Gastroesophageal sphincter (tissue), 4 donors: Measurements from ENCODE around the gene ARHGAP24. TPM values are rescaled to one million over a fixed set of nuclear protein-coding genes. Genes with fewer than 3 reads are reported as not detected.
A peak's percentile ranks its signal among the peaks of the same experiment; 100 is the strongest.
"Not testable (repeated sequence)": the region's sequence is repeated elsewhere in the genome, so short reads cannot be mapped to it uniquely, and the experiment has no call there.

Source experiments
- ATAC-seq: fragments of 150-250 bp; one replicate; pipeline ENCODE4 v1.9.1; 2016; ENCODE audit warnings: mild to moderate bottlenecking, moderate library complexity
- H3K27ac ChIP-seq, 4 donors: fragments of 200-600 bp; sonication (generic) in 3 of 4; 1 replicate in 3 of 4; 2 replicates in 1 of 4; pipeline ENCODE4 v1.5.1; 2016 to 2019
- H3K27me3 ChIP-seq: fragments of 200-600 bp; sonication (generic); one replicate; pipeline ENCODE4 v1.5.1; 2019
- H3K36me3 ChIP-seq, 2 donors: fragments of 200-600 bp; sonication (generic); one replicate each; pipeline ENCODE4 v1.5.1; 2019; ENCODE audit warnings: control low read depth in 1 of 2
- H3K4me1 ChIP-seq, 3 donors: fragments of 200-600 bp; sonication (generic); 1 replicate in 2 of 3; 2 replicates in 1 of 3; pipeline ENCODE4 v1.5.1; 2016 to 2019; ENCODE audit warnings: control low read depth in 2 of 3
- H3K4me3 ChIP-seq, 2 donors: fragments of 200-600 bp; sonication (generic); one replicate each; pipeline ENCODE4 v1.5.1; 2019; ENCODE audit warnings: mild to moderate bottlenecking in 1 of 2, moderate library complexity in 1 of 2
- H3K9me3 ChIP-seq, 3 donors: fragments of 200-600 bp; sonication (generic); one replicate each; pipeline ENCODE4 v1.5.1; 2017 to 2019; ENCODE audit warnings: control low read depth in 2 of 3
- EP300 ChIP-seq: sonication (generic); formaldehyde crosslinking; IDR thresholded peaks from one replicate; pipeline ENCODE4 v1.6.1; 2017; ENCODE audit warnings: antibody characterized with exemption, mild to moderate bottlenecking
- POLR2A ChIP-seq, 2 donors: fragments of 450-650 bp; IDR thresholded peaks; one replicate each; pipeline ENCODE4 v1.6.1; 2017; ENCODE audit warnings: antibody characterized with exemption in 2 of 2, mild to moderate bottlenecking in 2 of 2, moderate library complexity in 1 of 2
- POLR2AphosphoS5 ChIP-seq: sonication (generic); formaldehyde crosslinking; IDR thresholded peaks from one replicate; pipeline ENCODE4 v1.6.1; 2017; ENCODE audit warnings: antibody characterized with exemption
- WGBS, 2 donors: methylation state at CpG; one replicate each; pipeline ENCODE4 v1.1.5; 2018; ENCODE audit warnings: low coverage in 1 of 2; 5-methylcytosine and 5-hydroxymethylcytosine counted together
- total RNA-seq, 4 donors: library from RNA; depleted of rRNA; stranded (reverse); fragments of >200 nt; gene quantifications; one replicate each; pipeline ENCODE4 v1.1.0, GENCODE V29; 2016
- TF ChIP-seq, protein P1 (sequence below), 4 experiments: fragments of 200-600 bp in 2 of 4; fragments of 450-650 bp in 2 of 4; sonication (generic) in 1 of 4; IDR thresholded peaks; one replicate each; pipeline ENCODE4 v1.5.1; 2017 to 2019; ENCODE audit warnings: antibody characterized with exemption in 4 of 4, mild to moderate bottlenecking in 2 of 4, moderate library complexity in 2 of 4

The ARHGAP24 gene
- total RNA-seq, 4 donors from 2014 or later = 24.4 to 38.6 (median 34.3) TPM

DNA sequence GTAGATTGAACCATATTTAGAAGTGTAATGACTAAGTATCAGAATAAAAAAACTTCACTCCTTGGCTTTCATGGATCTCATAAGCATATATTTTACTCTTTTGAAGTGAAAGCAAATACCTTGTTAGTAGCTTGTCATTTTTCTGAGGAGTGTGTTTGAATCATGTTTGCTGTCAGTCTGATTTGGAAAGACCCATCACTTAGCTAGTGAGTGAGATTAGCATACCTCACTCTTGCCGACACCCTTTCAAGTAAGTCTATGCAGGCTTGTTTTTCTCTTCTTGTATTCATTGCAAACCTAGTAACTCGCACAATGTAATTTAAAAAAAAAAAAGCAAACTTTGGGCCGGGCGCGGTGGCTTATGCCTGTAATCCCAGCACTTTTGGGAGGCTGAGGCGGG lies 360.0 kb downstream of the ARHGAP24 start:
- no peak for ATAC-seq
- Histone ChIP-seq H3K27ac (no peak overlapping the region), H3K4me3 (no peak overlapping the region), H3K9me3 (no peaks in the 10 kb centered on the region), H3K27me3 (no peaks in the 10 kb centered on the region), H3K36me3 (no peaks in the 10 kb centered on the region), H3K4me1 (peaks cover 0 to 47% (median 0%) of the 10 kb centered on the region in 3 donors)
- 93% methylated on average over 3 of the region's 6 CpGs; no CpG with 5 or more reads in 1 of the 2 donors for WGBS, 2 donors
- TF ChIP-seq, protein P1, sequence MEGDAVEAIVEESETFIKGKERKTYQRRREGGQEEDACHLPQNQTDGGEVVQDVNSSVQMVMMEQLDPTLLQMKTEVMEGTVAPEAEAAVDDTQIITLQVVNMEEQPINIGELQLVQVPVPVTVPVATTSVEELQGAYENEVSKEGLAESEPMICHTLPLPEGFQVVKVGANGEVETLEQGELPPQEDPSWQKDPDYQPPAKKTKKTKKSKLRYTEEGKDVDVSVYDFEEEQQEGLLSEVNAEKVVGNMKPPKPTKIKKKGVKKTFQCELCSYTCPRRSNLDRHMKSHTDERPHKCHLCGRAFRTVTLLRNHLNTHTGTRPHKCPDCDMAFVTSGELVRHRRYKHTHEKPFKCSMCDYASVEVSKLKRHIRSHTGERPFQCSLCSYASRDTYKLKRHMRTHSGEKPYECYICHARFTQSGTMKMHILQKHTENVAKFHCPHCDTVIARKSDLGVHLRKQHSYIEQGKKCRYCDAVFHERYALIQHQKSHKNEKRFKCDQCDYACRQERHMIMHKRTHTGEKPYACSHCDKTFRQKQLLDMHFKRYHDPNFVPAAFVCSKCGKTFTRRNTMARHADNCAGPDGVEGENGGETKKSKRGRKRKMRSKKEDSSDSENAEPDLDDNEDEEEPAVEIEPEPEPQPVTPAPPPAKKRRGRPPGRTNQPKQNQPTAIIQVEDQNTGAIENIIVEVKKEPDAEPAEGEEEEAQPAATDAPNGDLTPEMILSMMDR (IDR thresholded peaks at IDR 0.05) = no peak

DNA sequence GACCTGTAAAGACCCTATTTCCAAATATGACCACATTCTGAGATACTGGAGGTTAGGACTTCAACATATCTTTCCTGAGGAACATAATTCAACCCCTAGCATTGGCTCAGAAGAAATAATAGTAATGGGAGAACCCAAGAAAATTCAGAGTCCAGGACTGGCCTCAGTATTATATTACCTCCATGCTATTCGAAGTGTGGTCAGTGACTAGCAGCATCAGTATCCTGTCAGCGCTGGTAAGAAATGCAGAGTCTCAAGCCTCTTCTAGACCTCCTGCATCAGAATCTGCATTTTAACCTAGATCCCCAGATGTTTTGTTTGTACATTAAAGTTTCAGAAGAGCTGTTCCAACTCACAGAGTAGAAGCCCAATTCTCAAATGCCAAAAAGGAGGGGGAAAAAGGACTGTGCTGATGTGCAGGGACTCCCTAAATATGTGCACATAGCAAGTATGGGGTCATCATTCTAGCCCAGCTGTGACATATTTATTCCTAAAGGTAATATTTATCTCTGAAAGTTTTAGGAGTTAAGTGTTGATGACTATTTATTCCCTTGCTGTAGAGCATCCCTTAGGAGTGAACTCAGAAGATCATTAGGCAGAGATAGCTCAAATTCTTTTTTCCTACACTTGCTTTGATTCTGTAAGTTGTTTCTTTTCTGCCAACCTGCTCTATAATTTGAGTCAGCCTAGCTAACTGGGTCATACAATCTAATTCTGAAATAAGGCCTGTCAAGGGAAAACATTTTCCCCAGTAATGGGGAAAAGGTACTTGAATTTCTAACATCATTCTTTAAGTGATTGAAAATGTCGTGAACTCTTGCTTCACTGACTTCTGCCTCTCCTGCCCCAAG lies 361.9 kb downstream of the ARHGAP24 start:
- Histone ChIP-seq H3K4me3 (no peak overlapping the region), H3K27me3 (no peaks in the 10 kb centered on the region), H3K9me3 (no peaks in the 10 kb centered on the region), H3K4me1 (peaks cover 0 to 60% (median 0%) of the 10 kb centered on the region in 3 donors), H3K36me3 (no peaks in the 10 kb centered on the region), H3K27ac (no peak overlapping the region)
- no peak for ATAC-seq
- TF ChIP-seq, protein P1 (IDR thresholded peaks at IDR 0.05) = no peak
- no peak for TF ChIP-seq POLR2A (IDR thresholded peaks at IDR 0.05)
- TF ChIP-seq POLR2AphosphoS5 = no peak
- no peak for TF ChIP-seq EP300
- 76 to 88% methylated on average over 3 of the region's 3 CpGs for WGBS, 2 donors

DNA sequence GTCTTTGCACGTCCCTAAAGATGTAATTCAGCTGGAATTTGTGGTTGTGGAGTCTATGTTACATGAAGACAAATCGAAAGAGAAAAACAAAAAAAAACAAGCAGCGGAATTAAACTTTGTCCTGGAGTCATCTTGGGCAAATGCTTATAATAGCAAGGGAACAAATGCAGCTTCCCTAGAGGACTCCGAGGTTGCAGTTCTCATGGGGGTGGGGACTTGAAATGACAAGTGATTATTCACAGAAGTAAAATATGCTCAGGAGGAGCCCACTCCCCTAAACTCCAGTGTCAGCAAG lies 362.4 kb downstream of the ARHGAP24 start:
- ATAC-seq = no peak
- H3K9me3 ChIP-seq = no peaks in the 10 kb centered on the region
- no peak overlapping the region for H3K27ac ChIP-seq
- TF ChIP-seq EP300 = no peak
- TF ChIP-seq POLR2A (IDR thresholded peaks at IDR 0.05) = no peak
- TF ChIP-seq, protein P1 (IDR thresholded peaks at IDR 0.05) = no peak
- TF ChIP-seq POLR2AphosphoS5 = no peak
- no peaks in the 10 kb centered on the region for H3K36me3 ChIP-seq
- no peak overlapping the region for H3K4me3 ChIP-seq
- H3K4me1 ChIP-seq = peaks cover 0 to 66% (median 0%) of the 10 kb centered on the region in 3 donors
- 66 to 71% methylated on average over 4 of the region's 4 CpGs for WGBS, 2 donors
- H3K27me3 ChIP-seq = no peaks in the 10 kb centered on the region

DNA sequence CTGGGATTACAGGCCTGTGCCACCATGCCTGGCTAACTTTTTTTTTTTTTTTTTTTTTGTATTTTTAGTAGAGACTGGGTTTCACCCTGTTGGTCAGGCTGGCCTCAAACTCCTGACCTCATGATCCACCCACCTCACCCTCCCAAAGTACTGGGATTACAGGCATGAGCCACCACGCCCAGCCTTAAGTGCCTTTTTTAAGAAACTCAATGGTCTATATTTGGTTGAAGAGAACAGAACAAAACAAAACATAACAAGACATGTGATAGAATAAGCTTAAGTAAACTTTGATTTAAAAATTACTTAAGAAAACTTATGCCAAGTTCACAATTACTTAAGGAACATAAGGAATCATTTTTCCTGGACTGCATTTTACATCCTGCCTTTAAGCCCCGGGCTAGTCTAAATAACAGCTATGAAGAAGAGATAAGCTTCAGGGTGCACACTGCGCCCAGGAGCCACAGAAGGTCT lies 365.1 kb downstream of the ARHGAP24 start:
- not testable (repeated sequence) for H3K4me3 ChIP-seq, ATAC-seq, H3K9me3 ChIP-seq, H3K27me3 ChIP-seq, H3K36me3 ChIP-seq
- H3K4me1 ChIP-seq = peaks cover 0 to 49% (median 0%) of the 10 kb centered on the region in 3 donors
- 24 to 52% methylated on average over 3 of the region's 3 CpGs for WGBS, 2 donors
- H3K27ac ChIP-seq = peak overlapping the region in 1 of 4 donors; percentile 4

DNA sequence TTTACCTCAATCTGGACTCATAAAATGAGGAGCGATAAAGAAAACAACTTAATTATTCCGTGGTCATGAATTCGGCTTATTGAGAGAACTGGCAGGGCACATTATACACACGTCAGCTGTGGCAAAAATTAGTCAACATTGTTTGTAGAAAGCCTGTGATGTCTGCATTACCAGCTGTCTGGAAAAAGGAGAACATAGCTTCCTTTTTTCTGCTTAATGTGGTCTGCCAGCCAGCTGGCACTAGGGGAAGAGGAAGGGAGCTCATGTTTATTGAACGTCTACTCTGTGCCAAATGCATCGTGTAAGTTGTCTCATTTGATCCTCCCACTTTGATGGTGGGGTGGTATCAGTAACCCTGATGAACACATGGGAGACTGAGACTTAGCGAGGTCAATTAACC lies 367.6 kb downstream of the ARHGAP24 start:
- H3K4me1 ChIP-seq = peaks cover 0 to 42% (median 0%) of the 10 kb centered on the region in 3 donors
- ATAC-seq = peak; percentile 66
- no peaks in the 10 kb centered on the region for H3K36me3 ChIP-seq
- H3K27ac ChIP-seq = peak overlapping the region in 3 of 4 donors; percentile 33 to 58 (median 47)
- TF ChIP-seq, protein P1 (IDR thresholded peaks at IDR 0.05) = no peak
- no peak for TF ChIP-seq POLR2A (IDR thresholded peaks at IDR 0.05)
- TF ChIP-seq EP300 = no peak
- peak; percentile 50 for TF ChIP-seq POLR2AphosphoS5
- no peaks in the 10 kb centered on the region for H3K27me3 ChIP-seq
- H3K9me3 ChIP-seq = no peaks in the 10 kb centered on the region
- WGBS, 2 donors = 29 to 36% methylated on average over 6 to 7 of the region's 7 CpGs
- no peak overlapping the region for H3K4me3 ChIP-seq

DNA sequence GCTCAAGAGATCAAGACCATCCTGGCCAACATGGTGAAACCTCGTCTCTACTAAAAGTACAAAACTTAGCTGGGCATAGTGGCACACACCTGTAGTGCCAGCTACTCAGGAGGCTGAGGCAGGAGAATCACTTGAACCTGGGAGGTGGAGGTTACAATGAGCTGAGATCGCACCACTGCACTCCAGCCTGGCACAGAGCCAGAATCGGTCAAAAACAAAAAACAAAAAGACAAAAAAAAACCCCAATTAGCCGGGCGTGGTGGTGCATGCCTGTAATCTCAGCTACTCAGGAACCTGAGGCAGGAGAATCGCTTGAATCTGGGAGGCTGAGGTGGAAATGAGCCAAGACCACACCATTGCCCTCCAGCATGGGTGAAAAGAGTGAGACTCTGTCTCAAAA lies 378.8 kb downstream of the ARHGAP24 start:
- WGBS, 2 donors = 76 to 98% methylated on average over 5 to 6 of the region's 6 CpGs
- H3K4me1 ChIP-seq, ATAC-seq, H3K27ac ChIP-seq, H3K9me3 ChIP-seq, H3K27me3 ChIP-seq, H3K36me3 ChIP-seq, H3K4me3 ChIP-seq: not testable (repeated sequence)
